OCI-LY7 (cell line): Measurements from ENCODE around the gene GATA6.

Experiments used
- EZH2phosphoT487 ChIP-seq: fragments of 200-600 bp; sonication (generic); IDR thresholded peaks from 2 replicates; pipeline ENCODE4 v1.6.1; 2018; ENCODE audit warnings: low read depth, borderline replicate concordance, mild to moderate bottlenecking, mixed run types, antibody characterized with exemption, low read length, moderate library complexity, mixed read lengths
- TF ChIP-seq, protein P1 (sequence below): fragments of 200-600 bp; sonication (generic); conservative IDR thresholded peaks from 2 replicates; pipeline ENCODE4 v1.5.1; 2014; ENCODE audit warnings: mild to moderate bottlenecking, antibody characterized with exemption, low read length, moderate library complexity, mixed read lengths

DNA sequence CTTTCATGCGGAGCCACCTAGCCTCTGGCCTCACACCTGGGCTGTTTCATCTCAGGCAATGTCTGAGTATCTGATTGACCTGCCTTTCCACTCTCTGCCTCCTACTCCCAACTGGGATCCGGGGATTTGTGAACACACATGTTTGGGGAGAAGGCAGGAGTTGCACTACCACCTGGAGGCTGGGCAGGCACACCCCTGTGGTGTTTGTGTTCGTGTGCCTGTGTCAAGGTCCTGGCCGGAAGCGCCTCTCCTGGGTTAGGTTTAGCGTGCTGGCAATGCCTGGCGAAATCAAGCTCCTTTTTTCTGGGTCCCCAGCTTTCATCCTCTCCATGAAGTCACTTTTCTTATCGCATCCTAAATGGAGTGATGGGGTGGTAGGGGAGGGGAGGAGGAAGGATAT lies 63.9 kb downstream of the GATA6 start:
- TF ChIP-seq EZH2phosphoT487: no peak
- TF ChIP-seq, protein P1, sequence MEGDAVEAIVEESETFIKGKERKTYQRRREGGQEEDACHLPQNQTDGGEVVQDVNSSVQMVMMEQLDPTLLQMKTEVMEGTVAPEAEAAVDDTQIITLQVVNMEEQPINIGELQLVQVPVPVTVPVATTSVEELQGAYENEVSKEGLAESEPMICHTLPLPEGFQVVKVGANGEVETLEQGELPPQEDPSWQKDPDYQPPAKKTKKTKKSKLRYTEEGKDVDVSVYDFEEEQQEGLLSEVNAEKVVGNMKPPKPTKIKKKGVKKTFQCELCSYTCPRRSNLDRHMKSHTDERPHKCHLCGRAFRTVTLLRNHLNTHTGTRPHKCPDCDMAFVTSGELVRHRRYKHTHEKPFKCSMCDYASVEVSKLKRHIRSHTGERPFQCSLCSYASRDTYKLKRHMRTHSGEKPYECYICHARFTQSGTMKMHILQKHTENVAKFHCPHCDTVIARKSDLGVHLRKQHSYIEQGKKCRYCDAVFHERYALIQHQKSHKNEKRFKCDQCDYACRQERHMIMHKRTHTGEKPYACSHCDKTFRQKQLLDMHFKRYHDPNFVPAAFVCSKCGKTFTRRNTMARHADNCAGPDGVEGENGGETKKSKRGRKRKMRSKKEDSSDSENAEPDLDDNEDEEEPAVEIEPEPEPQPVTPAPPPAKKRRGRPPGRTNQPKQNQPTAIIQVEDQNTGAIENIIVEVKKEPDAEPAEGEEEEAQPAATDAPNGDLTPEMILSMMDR: no peak
